Stimulated activated memory B cell treated with anti-CD40 and anti-IgM and Interleukin-4, amounts not matched to agents 10 μg/mL and 1 μg/mL and 100 μg/mL, for 72 hours (primary cell): ENCODE data around the gene RHBDF2.

Experiments
- ATAC-seq: fragments of 150-1000 bp; cut with Tn5 transposase; 2 replicates; pipeline ENCODE4 v1.10.0; 2021
- H3K27ac Mint-ChIP-seq: one replicate; pipeline ENCODE4 v1.8.0; 2022; ENCODE audit warnings: mild to moderate bottlenecking, mixed read lengths
- H3K27me3 Mint-ChIP-seq: one replicate; pipeline ENCODE4 v1.8.0; 2022; ENCODE audit warnings: mixed read lengths
- H3K36me3 Mint-ChIP-seq: one replicate; pipeline ENCODE4 v1.8.0; 2022; ENCODE audit warnings: mixed read lengths
- H3K4me1 Mint-ChIP-seq: one replicate; pipeline ENCODE4 v1.8.0; 2022; ENCODE audit warnings: mixed read lengths
- H3K4me3 Mint-ChIP-seq: one replicate; pipeline ENCODE4 v1.8.0; 2022; ENCODE audit warnings: mild to moderate bottlenecking, moderate library complexity, mixed read lengths
- H3K9me3 Mint-ChIP-seq: one replicate; pipeline ENCODE4 v1.8.0; 2022; ENCODE audit warnings: mixed read lengths

The RHBDF2 gene

DNA sequence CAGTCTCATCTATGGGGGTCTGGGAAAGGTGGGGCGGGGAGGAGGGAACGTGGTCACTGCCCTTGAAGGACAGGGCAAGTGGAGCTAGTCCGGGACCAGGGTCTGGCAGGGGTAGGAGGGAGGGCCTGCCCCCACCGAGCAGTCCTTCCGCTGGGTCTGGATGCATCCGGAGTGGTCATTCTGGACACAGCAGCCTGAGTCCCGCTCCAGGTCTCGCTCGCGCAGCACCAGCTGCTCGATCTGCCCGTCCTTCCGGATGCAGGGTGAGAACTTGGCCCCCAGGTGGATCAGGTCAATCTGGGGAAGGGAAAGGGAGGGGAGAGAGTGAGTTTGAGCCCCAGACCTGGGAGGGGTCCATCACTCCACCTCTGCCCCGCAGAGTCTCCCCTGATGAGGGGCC, 27.0 kb downstream of the RHBDF2 start:
- no peak overlapping the region for H3K4me3 Mint-ChIP-seq
- H3K9me3 Mint-ChIP-seq = no peaks in the 10 kb centered on the region
- no peak for ATAC-seq
- no peaks in the 10 kb centered on the region for H3K27me3 Mint-ChIP-seq
- H3K27ac Mint-ChIP-seq = no peak overlapping the region
- peaks cover 43% of the 10 kb centered on the region for H3K4me1 Mint-ChIP-seq
- peaks cover 65% of the 10 kb centered on the region for H3K36me3 Mint-ChIP-seq

DNA sequence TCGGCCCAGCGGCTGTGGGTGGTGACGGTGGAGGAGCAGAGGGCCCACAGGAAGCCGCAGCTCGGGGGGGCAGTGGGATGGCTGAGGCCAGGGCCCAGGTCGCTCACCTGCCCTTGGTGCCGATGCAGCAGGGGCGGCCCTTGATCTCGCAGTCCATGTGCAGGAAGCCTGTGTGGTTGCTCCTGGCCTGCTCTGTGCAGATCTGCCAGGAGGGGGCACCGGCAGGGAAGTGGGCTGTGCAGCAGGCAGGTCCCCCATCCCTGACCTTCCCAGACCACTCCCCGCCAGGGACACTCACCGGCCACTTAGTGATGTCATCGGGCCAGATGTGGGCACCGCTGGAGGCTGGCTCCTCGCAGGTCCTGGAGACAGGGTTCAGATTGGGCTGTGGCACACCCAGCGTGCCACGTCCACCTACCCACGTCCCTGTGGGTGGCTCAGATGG, 27.7 kb downstream of the RHBDF2 start:
- ATAC-seq = no peak
- peak overlapping the region; percentile 41 for H3K27ac Mint-ChIP-seq
- peaks cover 46% of the 10 kb centered on the region for H3K4me1 Mint-ChIP-seq

DNA sequence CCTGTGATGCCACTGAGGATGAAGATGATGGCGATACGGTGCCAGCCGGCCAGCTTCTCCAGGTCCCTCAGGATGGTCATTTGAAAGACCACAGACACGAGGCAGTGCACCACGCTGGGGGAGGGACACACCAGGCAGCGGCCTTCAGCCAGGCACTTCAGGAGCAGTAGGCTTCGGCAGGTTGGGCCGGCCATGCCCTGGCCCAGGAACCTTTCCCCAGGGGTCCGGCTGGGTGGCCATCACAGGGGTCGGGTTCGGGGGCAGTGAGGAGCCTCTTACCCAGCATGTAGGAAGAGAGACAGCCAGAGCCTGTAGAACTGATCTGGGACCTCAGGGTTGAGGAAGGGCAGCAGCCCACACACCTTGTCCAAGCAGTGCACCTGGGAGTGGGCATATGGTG, 28.5 kb downstream of the RHBDF2 start:
- no peak for ATAC-seq
- Mint-ChIP-seq H3K9me3 (no peaks in the 10 kb centered on the region), H3K4me1 (peaks cover 47% of the 10 kb centered on the region), H3K4me3 (no peak overlapping the region), H3K36me3 (peaks cover 50% of the 10 kb centered on the region), H3K27ac (peak overlapping the region; percentile 41), H3K27me3 (no peaks in the 10 kb centered on the region)

More for the DNA sequence above, 27.7 kb downstream of the RHBDF2 start:
- Mint-ChIP-seq H3K27me3 (no peaks in the 10 kb centered on the region), H3K4me3 (no peak overlapping the region), H3K9me3 (no peaks in the 10 kb centered on the region), H3K36me3 (peaks cover 58% of the 10 kb centered on the region)

DNA sequence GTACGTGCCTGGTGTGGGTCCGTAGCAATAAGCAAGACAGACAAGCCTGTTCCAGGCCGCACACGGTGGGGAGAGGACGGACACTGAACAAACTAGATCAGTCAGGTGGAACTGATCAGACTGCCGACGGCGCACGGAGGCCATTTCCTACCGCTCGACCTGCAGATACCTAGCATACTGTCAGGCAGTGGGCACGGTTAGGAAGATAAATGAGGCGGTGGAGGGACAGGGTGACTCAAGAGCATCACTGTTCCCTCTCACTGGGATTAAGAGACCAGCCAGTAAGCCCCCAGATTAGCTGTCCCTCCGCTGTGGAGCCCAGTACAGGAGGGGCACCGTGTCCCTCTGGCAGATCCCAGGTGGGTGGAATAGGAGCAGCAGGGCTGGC, 29.0 kb downstream of the RHBDF2 start:
- peak overlapping the region; percentile 41 for H3K27ac Mint-ChIP-seq
- no peaks in the 10 kb centered on the region for H3K27me3 Mint-ChIP-seq
- no peaks in the 10 kb centered on the region for H3K9me3 Mint-ChIP-seq
- ATAC-seq = no peak
- peaks cover 48% of the 10 kb centered on the region for H3K4me1 Mint-ChIP-seq
- H3K4me3 Mint-ChIP-seq = no peak overlapping the region
- H3K36me3 Mint-ChIP-seq = peaks cover 45% of the 10 kb centered on the region

DNA sequence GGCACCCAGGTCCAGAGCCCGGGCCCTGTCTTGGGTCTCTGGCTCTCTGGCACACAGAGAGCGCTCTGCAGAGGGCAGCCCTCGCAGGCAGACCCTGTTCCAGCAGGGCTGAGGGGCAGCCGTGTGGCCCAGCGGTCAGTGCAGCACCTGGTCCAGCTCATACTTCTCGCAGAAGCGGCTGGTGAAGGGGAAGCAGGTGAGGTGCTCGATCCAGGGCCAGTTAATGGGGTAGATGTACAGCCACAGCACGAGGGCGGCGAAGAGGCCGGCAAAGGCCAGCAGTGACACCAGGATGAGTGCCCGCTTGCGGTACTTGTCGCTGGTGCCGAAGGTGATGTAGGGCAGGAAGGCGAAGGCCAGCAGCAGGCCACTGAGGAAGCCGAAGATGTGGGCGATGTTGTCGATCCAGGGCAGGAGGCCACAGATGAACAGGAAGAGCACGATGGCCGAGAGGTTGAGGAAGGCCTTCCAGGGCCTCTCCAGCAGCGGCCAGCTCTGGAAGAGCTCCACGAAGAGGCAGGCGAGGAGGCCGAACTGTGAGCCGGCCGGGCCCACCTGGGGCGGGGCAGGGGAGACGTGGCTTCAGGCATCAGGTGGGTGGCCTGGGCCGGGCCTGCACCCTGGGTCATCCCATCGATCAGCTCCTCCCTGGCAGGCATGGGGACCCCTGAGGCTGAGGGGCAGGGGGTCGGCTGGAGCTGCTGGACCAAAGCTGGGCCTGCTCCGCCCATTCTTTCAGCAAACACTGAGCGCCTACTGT, 29.5 kb downstream of the RHBDF2 start:
- Mint-ChIP-seq H3K9me3 (no peaks in the 10 kb centered on the region), H3K36me3 (peaks cover 39% of the 10 kb centered on the region)

DNA sequence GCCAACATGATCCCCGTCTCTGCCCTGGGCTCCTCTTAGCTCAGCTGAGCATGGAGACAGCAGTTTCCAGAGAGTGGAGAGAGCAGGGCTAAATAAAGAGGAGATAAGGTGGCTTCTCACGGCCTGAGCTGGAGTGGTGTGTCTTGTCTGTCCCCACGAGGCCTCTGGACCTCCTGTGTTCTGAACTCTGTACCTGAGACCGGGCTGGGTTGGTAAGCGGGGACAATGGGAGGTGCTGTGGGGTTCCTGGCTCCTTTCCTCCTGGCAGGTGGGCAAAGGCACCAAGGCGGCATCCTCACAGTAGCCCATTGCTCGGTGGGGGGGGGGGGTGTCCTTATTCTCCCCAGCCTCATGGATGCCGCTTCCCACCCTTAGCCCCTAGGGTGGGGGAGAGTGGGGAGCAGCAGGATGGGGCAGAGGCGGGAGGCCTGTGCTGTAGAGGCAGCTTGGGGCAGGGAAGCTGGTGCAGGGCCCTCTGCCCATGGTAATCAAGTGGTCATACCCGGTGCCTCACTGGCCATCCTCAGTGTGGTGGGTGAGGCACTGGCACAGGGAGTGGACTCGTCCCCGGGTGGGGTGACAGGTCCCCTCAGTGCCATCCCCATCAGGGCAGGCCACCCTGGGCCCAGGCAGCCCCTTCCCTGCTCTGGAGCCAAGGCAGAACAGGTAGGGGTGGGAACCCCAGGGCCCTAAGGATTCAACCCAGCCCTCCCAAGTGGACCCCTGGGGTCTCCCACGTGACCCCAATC, 31.1 kb downstream of the RHBDF2 start:
- ATAC-seq = peak; percentile 4
- Mint-ChIP-seq H3K36me3 (peaks cover 32% of the 10 kb centered on the region), H3K27me3 (no peaks in the 10 kb centered on the region), H3K4me3 (no peak overlapping the region), H3K4me1 (peaks cover 64% of the 10 kb centered on the region), H3K9me3 (no peaks in the 10 kb centered on the region), H3K27ac (no peak overlapping the region)

More for the DNA sequence above, 29.5 kb downstream of the RHBDF2 start:
- H3K27me3 Mint-ChIP-seq = no peaks in the 10 kb centered on the region
- H3K4me3 Mint-ChIP-seq = no peak overlapping the region
- ATAC-seq = no peak
- H3K27ac Mint-ChIP-seq = no peak overlapping the region
- peaks cover 52% of the 10 kb centered on the region for H3K4me1 Mint-ChIP-seq

DNA sequence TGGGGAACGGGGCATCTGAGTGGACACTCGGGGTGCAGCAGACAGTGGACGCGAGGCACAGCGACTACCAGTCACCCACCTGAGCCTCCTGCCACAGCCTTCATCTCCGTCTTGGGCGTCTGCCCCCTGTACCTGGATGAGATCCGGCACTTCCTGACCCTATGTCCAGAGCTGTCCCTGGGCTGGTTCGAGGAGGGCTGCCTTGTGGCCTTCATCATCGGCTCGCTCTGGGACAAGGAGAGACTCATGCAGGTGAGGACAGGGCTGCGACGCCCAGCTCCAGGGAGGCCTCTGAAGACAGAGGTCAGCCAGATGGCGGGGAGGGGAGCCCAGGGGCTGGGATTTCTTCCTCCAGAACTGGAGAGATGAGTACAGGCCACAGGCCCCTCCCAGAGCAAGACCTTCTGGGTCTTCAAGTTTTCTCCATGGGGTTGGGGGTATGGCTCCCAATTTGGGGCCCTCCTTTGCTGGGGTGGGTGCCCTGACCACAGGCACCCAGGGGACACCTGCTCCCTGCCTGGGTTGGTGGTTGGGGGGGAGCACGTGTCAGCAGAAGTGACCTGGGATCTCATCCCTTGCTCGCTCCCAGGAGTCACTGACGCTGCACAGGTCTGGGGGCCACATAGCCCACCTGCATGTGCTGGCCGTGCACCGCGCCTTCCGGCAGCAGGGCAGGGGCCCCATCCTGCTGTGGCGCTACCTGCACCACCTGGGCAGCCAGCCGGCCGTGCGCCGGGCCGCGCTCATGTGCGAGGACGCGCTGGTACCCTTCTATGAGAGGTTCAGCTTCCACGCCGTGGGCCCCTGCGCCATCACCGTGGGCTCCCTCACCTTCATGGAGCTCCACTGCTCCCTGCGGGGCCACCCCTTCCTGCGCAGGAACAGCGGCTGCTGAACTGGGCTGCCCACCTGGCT, 31.9 kb downstream of the RHBDF2 start:
- Mint-ChIP-seq H3K27ac (peak overlapping the region; percentile 70), H3K36me3 (peaks cover 30% of the 10 kb centered on the region), H3K4me3 (no peak overlapping the region), H3K9me3 (no peaks in the 10 kb centered on the region), H3K27me3 (no peaks in the 10 kb centered on the region), H3K4me1 (peaks cover 64% of the 10 kb centered on the region)
- ATAC-seq = no peak

DNA sequence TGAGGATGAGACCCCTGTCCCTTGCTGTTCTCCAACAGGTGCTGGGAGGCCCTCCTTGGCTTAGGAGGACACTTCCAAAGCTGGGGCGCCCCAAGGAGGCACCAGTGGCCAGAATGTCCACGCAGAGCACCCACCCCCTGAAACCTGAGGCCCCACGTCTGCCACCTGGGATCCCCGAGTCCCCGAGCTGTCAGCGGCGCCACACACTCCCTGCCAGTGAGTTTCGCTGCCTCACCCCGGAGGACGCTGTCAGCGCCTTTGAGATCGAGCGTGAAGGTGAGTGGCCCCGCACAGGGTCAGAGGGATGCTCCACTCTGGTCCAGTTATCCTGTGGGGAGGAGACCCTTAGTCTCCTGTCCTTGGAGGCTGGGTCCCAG, 32.6 kb downstream of the RHBDF2 start:
- Mint-ChIP-seq H3K4me3 (no peak overlapping the region), H3K9me3 (no peaks in the 10 kb centered on the region), H3K27ac (peak overlapping the region; percentile 70), H3K4me1 (peaks cover 64% of the 10 kb centered on the region), H3K27me3 (no peaks in the 10 kb centered on the region), H3K36me3 (peaks cover 30% of the 10 kb centered on the region)
- no peak for ATAC-seq

DNA sequence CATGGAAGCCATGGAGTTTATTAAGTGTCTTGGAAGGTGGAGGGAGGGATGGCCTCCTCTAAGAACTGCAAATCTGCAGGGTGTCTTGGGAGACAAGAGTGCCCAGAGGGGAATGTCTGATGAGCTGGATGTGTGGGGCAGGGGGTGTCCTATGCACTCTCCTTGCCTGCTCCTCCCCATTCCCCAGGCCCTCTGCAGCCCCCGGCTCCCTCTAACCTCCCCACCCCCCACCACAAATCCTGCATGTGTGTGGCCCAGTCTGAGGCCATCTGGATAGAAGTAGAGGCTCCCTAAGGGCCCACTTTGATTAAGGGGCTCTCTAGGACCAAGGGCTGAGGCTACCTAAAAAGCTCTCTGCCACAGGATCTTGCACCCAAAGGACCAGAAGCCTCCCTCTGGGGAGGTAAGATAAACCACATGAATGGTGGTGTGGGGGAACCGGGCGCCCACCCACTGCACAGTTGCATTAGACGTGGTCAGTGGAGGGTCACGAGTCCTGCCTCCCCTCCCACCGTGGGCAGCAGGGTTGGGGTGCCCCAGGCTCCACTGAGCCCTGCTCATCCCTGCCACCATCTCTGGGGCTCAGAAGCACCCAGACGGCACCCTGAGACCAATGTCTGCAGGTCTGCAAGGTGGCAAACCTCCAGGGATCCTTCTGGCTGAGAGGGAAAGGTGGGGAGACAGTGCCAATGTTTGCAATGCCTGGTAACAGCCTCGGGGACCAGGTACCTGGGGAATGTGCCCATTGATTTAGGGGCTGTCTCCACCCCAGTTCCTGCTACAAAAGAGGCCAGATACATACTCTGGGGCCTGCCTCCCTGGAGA, 33.2 kb downstream of the RHBDF2 start:
- Mint-ChIP-seq H3K4me3 (no peak overlapping the region), H3K9me3 (no peaks in the 10 kb centered on the region), H3K27me3 (no peaks in the 10 kb centered on the region), H3K36me3 (peaks cover 25% of the 10 kb centered on the region), H3K4me1 (peaks cover 59% of the 10 kb centered on the region), H3K27ac (peak overlapping the region; percentile 70)
- no peak for ATAC-seq

DNA sequence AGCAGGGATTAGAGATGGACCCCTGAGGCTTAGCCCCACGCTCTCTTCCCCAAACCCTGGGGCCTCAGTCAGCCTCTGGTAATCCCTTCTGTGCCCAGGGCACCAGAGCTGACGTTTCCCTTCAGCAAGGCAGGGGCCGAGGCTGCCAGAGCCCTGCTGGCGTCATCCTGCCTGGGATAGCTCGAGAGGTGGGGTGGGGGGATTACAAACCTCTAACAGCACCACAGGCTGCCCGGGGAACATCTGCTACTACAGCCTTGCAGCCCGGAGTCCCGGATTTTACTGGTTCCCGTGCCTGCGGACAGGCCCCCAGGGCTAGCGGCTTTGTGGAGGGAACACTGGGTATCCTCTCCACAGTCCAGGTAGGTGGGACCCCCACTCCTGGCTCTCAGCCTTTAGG, 33.9 kb downstream of the RHBDF2 start, which contains the start of gene AANAT:
AANAT (plus strand) TSS at position 238 of the 400 bp plus-strand sequence. CDS start 1,144 bp downstream, outside the sequence.
- peaks cover 52% of the 10 kb centered on the region for H3K4me1 Mint-ChIP-seq
- H3K27ac Mint-ChIP-seq = peak within 1 kb of the TSS; percentile 80
- ATAC-seq = no peak
- H3K9me3 Mint-ChIP-seq = no peaks in the 10 kb centered on the region
- peaks cover 18% of the 10 kb centered on the region for H3K36me3 Mint-ChIP-seq
- H3K4me3 Mint-ChIP-seq = no peak within 1 kb of the TSS
- no peaks in the 10 kb centered on the region for H3K27me3 Mint-ChIP-seq

DNA sequence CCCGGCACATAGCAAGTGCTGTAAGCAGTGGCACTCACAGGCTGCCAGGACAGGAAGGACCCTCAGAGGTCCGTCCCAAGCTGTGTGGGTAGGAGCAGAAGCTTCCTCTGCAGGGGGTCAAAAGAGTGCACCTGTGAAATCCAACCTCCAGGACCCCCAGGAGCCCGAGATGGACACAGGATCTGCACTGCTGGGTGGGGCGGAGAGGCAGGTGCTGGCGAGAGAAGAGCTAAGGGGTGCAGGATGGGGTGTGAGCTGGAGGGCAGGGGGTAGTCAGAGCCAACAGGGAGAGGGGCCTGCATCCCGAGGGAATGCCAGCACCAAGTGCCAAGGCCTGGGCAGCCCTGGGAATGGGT, 34.5 kb downstream of the RHBDF2 start:
- Mint-ChIP-seq H3K27ac (peak overlapping the region; percentile 80), H3K27me3 (no peaks in the 10 kb centered on the region), H3K4me3 (no peak overlapping the region), H3K36me3 (peaks cover 13% of the 10 kb centered on the region), H3K9me3 (no peaks in the 10 kb centered on the region), H3K4me1 (peaks cover 46% of the 10 kb centered on the region)
- ATAC-seq = no peak

DNA sequence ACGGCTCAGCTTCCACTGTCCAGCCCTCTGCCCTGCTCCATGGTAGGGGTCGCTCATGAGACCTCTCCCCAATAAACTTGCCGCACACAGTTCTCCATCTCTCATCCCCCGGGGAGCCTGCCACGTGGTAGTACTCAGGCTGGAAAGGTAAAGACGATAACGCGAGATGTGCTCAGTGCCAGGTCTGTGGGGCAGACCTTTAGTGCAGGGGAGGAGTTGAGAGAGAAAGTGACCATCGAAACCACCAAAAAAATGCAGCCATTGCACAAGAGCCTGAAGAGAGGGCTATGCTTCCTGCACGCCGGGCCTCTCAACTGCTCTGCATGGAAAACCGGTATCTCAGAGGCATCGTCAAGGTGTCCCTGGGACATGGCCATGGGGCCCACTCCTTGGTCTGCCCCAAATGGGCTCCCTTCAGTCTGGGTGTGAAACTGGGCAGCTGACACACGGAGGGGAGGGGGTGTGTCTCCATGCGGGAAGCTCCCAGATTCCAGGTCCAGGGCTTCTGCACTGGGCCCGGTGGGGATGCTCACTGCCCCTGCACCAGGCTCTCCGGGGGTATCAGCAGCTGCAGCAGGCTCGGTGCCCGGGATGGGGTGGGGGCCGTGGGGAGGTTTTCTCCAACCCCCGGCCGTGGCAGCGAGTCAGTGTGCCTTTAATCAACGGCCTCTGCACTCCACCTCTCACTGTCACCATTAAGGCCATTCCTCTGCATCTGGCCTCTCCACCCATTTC, 38.5 kb downstream of the RHBDF2 start:
- no peak for ATAC-seq
- peaks cover 23% of the 10 kb centered on the region for H3K4me1 Mint-ChIP-seq
- no peaks in the 10 kb centered on the region for H3K36me3 Mint-ChIP-seq
- no peaks in the 10 kb centered on the region for H3K9me3 Mint-ChIP-seq
- H3K27me3 Mint-ChIP-seq = no peaks in the 10 kb centered on the region
- no peak overlapping the region for H3K4me3 Mint-ChIP-seq
- H3K27ac Mint-ChIP-seq = no peak overlapping the region

DNA sequence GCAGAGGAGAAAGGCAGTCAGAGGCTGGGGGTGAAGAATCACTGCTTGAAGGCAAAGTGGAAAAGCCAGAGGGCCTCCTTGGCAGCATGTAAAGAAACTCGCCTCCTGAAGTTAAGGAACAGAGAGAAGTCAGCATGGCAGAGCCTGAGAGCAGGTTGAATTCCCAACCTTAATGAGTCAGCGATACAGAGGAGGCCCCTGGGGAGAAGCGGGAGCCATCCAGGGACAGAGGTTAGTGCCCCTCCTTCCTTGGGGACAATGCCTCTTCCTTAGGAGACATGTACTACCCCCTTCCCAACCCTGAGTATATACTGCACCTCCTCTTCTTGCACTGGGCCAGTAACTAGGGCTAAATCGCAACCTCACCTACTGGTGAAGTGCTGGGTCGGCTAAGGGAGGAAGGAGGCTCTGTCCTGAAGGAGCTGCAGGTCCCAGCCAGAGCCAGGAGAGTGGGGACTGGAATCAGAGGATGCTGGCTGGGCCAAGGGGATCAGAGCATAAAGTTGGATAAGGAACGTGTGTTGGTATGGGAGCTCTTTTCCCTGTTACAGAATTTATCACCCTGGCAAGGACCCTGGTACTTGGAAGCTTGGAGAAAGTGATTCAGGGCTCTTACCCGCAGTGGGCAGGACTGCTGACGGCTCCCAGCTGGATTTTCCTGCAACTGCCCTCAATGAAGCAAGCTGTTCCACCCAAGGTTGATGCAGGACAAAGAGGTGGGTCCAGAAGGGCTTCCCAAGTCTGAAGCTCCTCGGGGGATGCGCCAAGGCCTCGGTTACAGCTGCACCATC, 39.3 kb downstream of the RHBDF2 start:
- H3K4me3 Mint-ChIP-seq = no peak overlapping the region
- no peak for ATAC-seq
- H3K27ac Mint-ChIP-seq = peak overlapping the region; percentile 50
- H3K36me3 Mint-ChIP-seq = no peaks in the 10 kb centered on the region
- peaks cover 20% of the 10 kb centered on the region for H3K4me1 Mint-ChIP-seq
- H3K9me3 Mint-ChIP-seq = no peaks in the 10 kb centered on the region
- H3K27me3 Mint-ChIP-seq = no peaks in the 10 kb centered on the region
